CMK (cell line): Measurements from ENCODE around the gene PCA3.

Experiments
- DNase-seq: peaks from one replicate; pipeline ENCODE4 v3.0.0-alpha.2; 2010; ENCODE audit warnings: low read depth

The PCA3 gene

GRCh38 chr9:76756941-76757673 lies 7.1 kb upstream of the PCA3 start:
- DNase-seq, result no peak

- DNase-seq, result no peak
Measured at GRCh38 chr9:76758476-76758875, 5.8 kb upstream of the PCA3 start.

- DNase-seq, result no peak
Measured at GRCh38 chr9:76759732-76760131, 4.5 kb upstream of the PCA3 start.

GRCh38 chr9:76761448-76761847 lies 2.8 kb upstream of the PCA3 start:
- no peak for DNase-seq

GRCh38 chr9:76766126-76766525 lies 1.9 kb downstream of the PCA3 start:
- no peak for DNase-seq

GRCh38 chr9:76772686-76773445 lies 8.6 kb downstream of the PCA3 start:
- no peak for DNase-seq

GRCh38 chr9:76784881-76785280 lies 20.6 kb downstream of the PCA3 start:
- no peak for DNase-seq

- DNase-seq, result no peak
Measured at GRCh38 chr9:76785501-76785900, 21.3 kb downstream of the PCA3 start.

- DNase-seq, result no peak
Measured at GRCh38 chr9:76787677-76788076, 23.4 kb downstream of the PCA3 start.

- no peak for DNase-seq
Measured at GRCh38 chr9:76789840-76790239, 25.6 kb downstream of the PCA3 start.

- no peak for DNase-seq
Measured at GRCh38 chr9:76793784-76794431, 29.7 kb downstream of the PCA3 start.

- DNase-seq, result no peak
Measured at GRCh38 chr9:76796296-76796695, 32.1 kb downstream of the PCA3 start.

- DNase-seq, result no peak
Measured at GRCh38 chr9:76798527-76798926, 34.3 kb downstream of the PCA3 start.

GRCh38 chr9:76799473-76799872 lies 35.2 kb downstream of the PCA3 start:
- no peak for DNase-seq

GRCh38 chr9:76800901-76801300 lies 36.7 kb downstream of the PCA3 start:
- DNase-seq, result no peak

- DNase-seq, result no peak
Measured at GRCh38 chr9:76803083-76803482, 38.8 kb downstream of the PCA3 start.

- DNase-seq, result no peak
Measured at GRCh38 chr9:76803762-76804161, 39.5 kb downstream of the PCA3 start.

GRCh38 chr9:76808636-76809035 lies 44.4 kb downstream of the PCA3 start:
- no peak for DNase-seq

- DNase-seq, result no peak
Measured at GRCh38 chr9:76810377-76810957, 46.2 kb downstream of the PCA3 start.

- no peak for DNase-seq
Measured at GRCh38 chr9:76812591-76812990, 48.4 kb downstream of the PCA3 start.

GRCh38 chr9:76817489-76817888 lies 53.3 kb downstream of the PCA3 start:
- DNase-seq, result no peak

GRCh38 chr9:76818271-76818670 lies 54.0 kb downstream of the PCA3 start:
- DNase-seq, result no peak

- DNase-seq, result no peak
Measured at GRCh38 chr9:76820431-76820830, 56.2 kb downstream of the PCA3 start.
